Caco-2 (cell line): ENCODE measurements around the gene ANO3. TPM values are rescaled to one million over a fixed set of nuclear protein-coding genes. Genes with fewer than 3 reads are reported as not detected.

Source experiments
- BruUV-seq: library from RNA; stranded (reverse); fragments of 400-500 nt; replicated peaks from 2 replicates; lab custom pipeline; 2021; lab: Mats Ljungman, UMichigan
- CTCF ChIA-PET: fragments of 300-600 bp; sonication (Branson Sonifier 250); formaldehyde crosslinking; loops from one replicate; lab custom pipeline; 2022; ENCODE audit warnings: antibody characterized with exemption; lab: Charles Lee
- POLR2A ChIA-PET: fragments of 300-600 bp; sonication (Branson Sonifier 250); formaldehyde crosslinking; loops from one replicate; lab custom pipeline; 2022; ENCODE audit warnings: antibody characterized with exemption; lab: Charles Lee
- DNase-seq, 2 experiments: peaks; one replicate each; pipeline versions ENCODE4 v3.0.0 to v3.0.0-alpha.2; 2020 to 2022
- H3K27me3 ChIP-seq: replicated peaks from 2 replicates; pipeline ENCODE4 v1.6.0; 2011; ENCODE audit warnings: low read length; ENCODE audit not compliant: control insufficient read depth, insufficient read depth
- H3K36me3 ChIP-seq: 2 replicates; pipeline ENCODE4 v1.5.1; 2011; ENCODE audit warnings: low read length; ENCODE audit not compliant: control insufficient read depth, insufficient read depth
- H3K4me1 ChIP-seq: fragments of 250-450 bp; sonication (Bioruptor Pico); 2 replicates; pipeline ENCODE4 v1.5.1; 2020; ENCODE audit warnings: mild to moderate bottlenecking
- H3K4me3 ChIP-seq: 2 replicates; pipeline ENCODE4 v1.5.1; 2011; ENCODE audit warnings: low read depth, mild to moderate bottlenecking, control low read depth, low read length
- H3K9me3 ChIP-seq: fragments of 250-450 bp; sonication (Bioruptor Pico); 2 replicates; pipeline ENCODE4 v1.5.1; 2020; ENCODE audit warnings: mild to moderate bottlenecking, moderate library complexity
- H3K27ac Mint-ChIP-seq: one replicate; pipeline ENCODE4 v1.8.0; 2022; ENCODE audit warnings: mixed read lengths; ENCODE audit not compliant: unreplicated experiment
- H3K27me3 Mint-ChIP-seq: one replicate; pipeline ENCODE4 v1.8.0; 2022; ENCODE audit warnings: mixed read lengths; ENCODE audit not compliant: insufficient read depth, unreplicated experiment
- H3K36me3 Mint-ChIP-seq: one replicate; pipeline ENCODE4 v1.8.0; 2022; ENCODE audit warnings: mild to moderate bottlenecking, mixed read lengths; ENCODE audit not compliant: insufficient read depth, unreplicated experiment
- H3K4me1 Mint-ChIP-seq: one replicate; pipeline ENCODE4 v1.8.0; 2022; ENCODE audit warnings: low read depth, mixed read lengths; ENCODE audit not compliant: unreplicated experiment
- H3K4me3 Mint-ChIP-seq: one replicate; pipeline ENCODE4 v1.8.0; 2022; ENCODE audit warnings: mild to moderate bottlenecking, moderate library complexity, mixed read lengths; ENCODE audit not compliant: unreplicated experiment
- H3K9me3 Mint-ChIP-seq: one replicate; pipeline ENCODE4 v1.8.0; 2022; ENCODE audit warnings: mixed read lengths; ENCODE audit not compliant: unreplicated experiment
- intact Hi-C: fragments of 100-400 bp; cut with micrococcal nuclease; formaldehyde crosslinking; loops from one replicate; pipeline ENCODE4 v1.10.0; 2022; ENCODE audit not compliant: unreplicated experiment
- total RNA-seq: library from RNA; stranded (reverse); gene quantifications from 2 replicates; pipeline ENCODE4 v1.2.3, GENCODE V29; 2022
- TF ChIP-seq, protein P1 (sequence below), 2 experiments: fragments of 200-600 bp in 1 of 2; IDR thresholded peaks; 1 replicate in 1 of 2; 2 replicates in 1 of 2; pipeline versions ENCODE4 v1.5.1 to v1.8.0; 2011 to 2022; ENCODE audit warnings: antibody characterized with exemption in 1 of 2, control low read depth in 1 of 2, inconsistent platforms in 1 of 2, low read depth in 1 of 2, low read length in 1 of 2, mild to moderate bottlenecking in 1 of 2, moderate library complexity in 1 of 2; ENCODE audit not compliant: insufficient read depth in 1 of 2, severe bottlenecking in 1 of 2, unreplicated experiment in 1 of 2

ANO3 gene
- total RNA-seq, 1 experiment from 2014 or later: not detected

DNA sequence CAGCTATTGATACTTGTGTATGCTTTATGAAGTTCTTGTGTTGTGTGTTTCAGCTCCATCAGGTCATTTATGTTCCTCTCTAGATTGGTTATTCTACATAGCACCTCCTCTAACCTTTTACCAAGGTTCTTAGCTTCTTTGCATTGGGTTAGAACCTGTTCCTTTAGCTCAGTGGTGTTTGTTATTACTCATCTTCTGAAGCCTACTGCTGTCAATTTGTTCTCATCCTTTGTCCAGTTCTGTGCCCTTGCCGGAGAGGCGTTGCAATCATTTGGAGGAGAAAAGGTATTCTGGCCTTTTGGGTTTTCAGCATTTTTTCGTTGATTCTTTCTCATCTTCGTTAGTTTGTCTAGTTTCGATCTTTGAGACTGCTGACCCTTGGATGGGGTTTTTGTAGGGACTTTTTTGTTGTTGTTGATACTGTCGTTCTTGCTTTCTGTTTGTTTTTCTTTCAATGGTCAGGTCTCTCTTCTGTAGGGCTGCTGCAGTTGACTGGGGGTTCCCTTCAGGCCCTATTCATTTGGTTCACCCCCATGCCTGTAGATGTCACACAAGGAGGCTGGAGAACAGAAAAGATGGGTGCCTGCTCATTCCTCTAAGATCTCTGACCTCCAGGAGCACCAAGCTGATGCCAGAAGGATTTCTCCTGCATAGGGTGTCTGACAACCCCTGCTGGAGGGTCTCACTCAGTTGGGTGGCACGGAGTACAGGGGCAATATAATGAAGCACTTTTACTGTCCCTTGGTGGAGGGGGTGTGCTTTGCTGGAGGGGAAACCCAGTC, 276.0 kb downstream of the ANO3 start:
- Mint-ChIP-seq H3K36me3 (no peaks in the 10 kb centered on the region), H3K9me3 (peaks cover 9% of the 10 kb centered on the region), H3K4me3 (no peak overlapping the region), H3K4me1 (no peaks in the 10 kb centered on the region), H3K27me3 (peaks cover 2% of the 10 kb centered on the region), H3K27ac (no peak overlapping the region)
- TF ChIP-seq, protein P1, sequence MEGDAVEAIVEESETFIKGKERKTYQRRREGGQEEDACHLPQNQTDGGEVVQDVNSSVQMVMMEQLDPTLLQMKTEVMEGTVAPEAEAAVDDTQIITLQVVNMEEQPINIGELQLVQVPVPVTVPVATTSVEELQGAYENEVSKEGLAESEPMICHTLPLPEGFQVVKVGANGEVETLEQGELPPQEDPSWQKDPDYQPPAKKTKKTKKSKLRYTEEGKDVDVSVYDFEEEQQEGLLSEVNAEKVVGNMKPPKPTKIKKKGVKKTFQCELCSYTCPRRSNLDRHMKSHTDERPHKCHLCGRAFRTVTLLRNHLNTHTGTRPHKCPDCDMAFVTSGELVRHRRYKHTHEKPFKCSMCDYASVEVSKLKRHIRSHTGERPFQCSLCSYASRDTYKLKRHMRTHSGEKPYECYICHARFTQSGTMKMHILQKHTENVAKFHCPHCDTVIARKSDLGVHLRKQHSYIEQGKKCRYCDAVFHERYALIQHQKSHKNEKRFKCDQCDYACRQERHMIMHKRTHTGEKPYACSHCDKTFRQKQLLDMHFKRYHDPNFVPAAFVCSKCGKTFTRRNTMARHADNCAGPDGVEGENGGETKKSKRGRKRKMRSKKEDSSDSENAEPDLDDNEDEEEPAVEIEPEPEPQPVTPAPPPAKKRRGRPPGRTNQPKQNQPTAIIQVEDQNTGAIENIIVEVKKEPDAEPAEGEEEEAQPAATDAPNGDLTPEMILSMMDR (IDR thresholded peaks at IDR 0.05; ENCODE audit: insufficient read depth in 1 of 2, low read depth in 1 of 2, low read length in 1 of 2, severe bottlenecking in 1 of 2, unreplicated experiment in 1 of 2): no peak
- ChIA-PET POLR2A (no interaction called here), CTCF (no interaction called here)
- Histone ChIP-seq H3K9me3 (no peaks in the 10 kb centered on the region), H3K36me3 (no peaks in the 10 kb centered on the region), H3K27me3 (no peaks in the 10 kb centered on the region), H3K4me3 (no peak overlapping the region), H3K4me1 (no peaks in the 10 kb centered on the region)
- DNase-seq: no peak
- intact Hi-C loops: no loop called here
- BruUV-seq: no TSS peak

DNA sequence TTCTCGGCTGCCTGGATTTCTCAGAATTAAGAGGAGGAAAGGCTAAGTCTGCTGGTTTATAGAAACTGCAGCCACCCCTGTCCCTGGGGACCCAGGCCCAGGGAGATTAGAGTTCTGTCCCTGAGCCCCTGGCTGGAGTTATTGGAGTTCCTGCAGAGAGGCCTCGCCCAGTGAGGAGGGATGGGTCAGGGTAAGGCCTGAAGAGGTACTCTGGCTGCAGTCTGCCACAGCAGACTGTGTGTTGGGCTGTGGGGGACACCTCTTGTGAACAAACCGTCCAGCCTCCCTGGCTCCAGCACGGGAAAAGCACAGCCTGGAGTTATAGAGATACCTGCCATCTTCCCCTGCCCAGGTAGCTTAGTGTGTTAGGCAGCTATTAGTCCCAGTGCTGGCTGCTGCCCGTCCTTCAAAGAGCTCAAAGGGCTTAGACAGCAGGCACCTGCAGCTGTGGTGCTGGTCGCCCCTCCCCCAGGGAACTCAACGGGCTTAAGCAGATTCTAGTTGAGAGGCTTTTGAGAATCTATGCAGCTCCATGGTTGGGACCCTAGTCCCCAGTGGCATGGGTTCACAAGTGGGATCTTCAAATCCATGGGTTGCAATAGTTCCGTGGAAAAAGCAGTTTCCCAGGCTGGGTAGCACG, 276.7 kb downstream of the ANO3 start:
- TF ChIP-seq, protein P1 (IDR thresholded peaks at IDR 0.05; ENCODE audit: insufficient read depth in 1 of 2, low read depth in 1 of 2, low read length in 1 of 2, severe bottlenecking in 1 of 2, unreplicated experiment in 1 of 2): no peak
- DNase-seq: no peak
- Histone ChIP-seq H3K4me3 (no peak overlapping the region), H3K27me3 (no peaks in the 10 kb centered on the region), H3K36me3 (no peaks in the 10 kb centered on the region), H3K4me1 (no peaks in the 10 kb centered on the region), H3K9me3 (no peaks in the 10 kb centered on the region)
- ChIA-PET CTCF (no interaction called here), POLR2A (no interaction called here)
- H3K4me3 Mint-ChIP-seq: no peak overlapping the region
- no peaks in the 10 kb centered on the region for H3K4me1 Mint-ChIP-seq
- peaks cover 9% of the 10 kb centered on the region for H3K9me3 Mint-ChIP-seq
- H3K27me3 Mint-ChIP-seq: peaks cover 2% of the 10 kb centered on the region
- intact Hi-C loops: no loop called here
- BruUV-seq: no TSS peak
- H3K27ac Mint-ChIP-seq: no peak overlapping the region
- H3K36me3 Mint-ChIP-seq: no peaks in the 10 kb centered on the region

GRCh38 chr11:26613759-26614158, 281.8 kb downstream of the ANO3 start:
- CTCF ChIA-PET: no interaction called here
- BruUV-seq: no TSS peak

More at GRCh38 chr11:26613759-26614158, 281.8 kb downstream of the ANO3 start:
- no peaks in the 10 kb centered on the region for H3K27me3 Mint-ChIP-seq
- Histone ChIP-seq H3K4me3 (no peak overlapping the region), H3K36me3 (no peaks in the 10 kb centered on the region), H3K4me1 (no peaks in the 10 kb centered on the region), H3K27me3 (no peaks in the 10 kb centered on the region), H3K9me3 (no peaks in the 10 kb centered on the region)
- no peaks in the 10 kb centered on the region for H3K4me1 Mint-ChIP-seq
- TF ChIP-seq, protein P1 (IDR thresholded peaks at IDR 0.05; ENCODE audit: insufficient read depth in 1 of 2, low read depth in 1 of 2, low read length in 1 of 2, severe bottlenecking in 1 of 2, unreplicated experiment in 1 of 2): no peak
- no peak for DNase-seq
- no peak overlapping the region for H3K27ac Mint-ChIP-seq
- intact Hi-C loops: no loop called here
- H3K9me3 Mint-ChIP-seq: no peaks in the 10 kb centered on the region
- H3K36me3 Mint-ChIP-seq: no peaks in the 10 kb centered on the region
- POLR2A ChIA-PET: no interaction called here
- no peak overlapping the region for H3K4me3 Mint-ChIP-seq
